ENCODE measurements around the gene KDM2A. TPM values are rescaled to one million over a fixed set of nuclear protein-coding genes. Genes with fewer than 3 reads are reported as not detected.

Gene KDM2A
- total RNA-seq, 1 experiment from 2014 or later: 122 TPM

- Mint-ChIP-seq H3K9me3 (ENCODE audit: unreplicated experiment) (peaks cover 18% of the 10 kb centered on the region), H3K4me3 (ENCODE audit: unreplicated experiment) (no peak overlapping the region), H3K27me3 (ENCODE audit: insufficient read depth, unreplicated experiment) (no peaks in the 10 kb centered on the region), H3K27ac (ENCODE audit: unreplicated experiment) (no peak overlapping the region), H3K36me3 (ENCODE audit: insufficient read depth, unreplicated experiment) (peaks cover 95% of the 10 kb centered on the region), H3K4me1 (ENCODE audit: low read depth, unreplicated experiment) (no peaks in the 10 kb centered on the region)
- ChIA-PET CTCF (interaction anchor here (0.6 kb wide), 1 partner anchor 46 kb away, joined by 3 read pairs; no protein-coding TSS in a partner anchor), POLR2A (interaction anchor here (1.1 kb wide), 1 partner anchor 19 kb away, joined by 3 read pairs; no protein-coding TSS in a partner anchor)
- Histone ChIP-seq H3K36me3 (ENCODE audit: control insufficient read depth, insufficient read depth, low read length) (peaks cover 9% of the 10 kb centered on the region), H3K4me1 (peaks cover 10% of the 10 kb centered on the region; the same call in 1 of the 2 replicates), H3K4me3 (ENCODE audit: low read depth, low read length) (no peak overlapping the region), H3K27me3 (replicated peaks; ENCODE audit: control insufficient read depth, insufficient read depth, low read length) (no peaks in the 10 kb centered on the region), H3K9me3 (peaks cover 17% of the 10 kb centered on the region)
- intact Hi-C loops (cut with micrococcal nuclease; ENCODE audit: unreplicated experiment): no loop called here
- BruUV-seq (replicated peaks): no TSS peak
- TF ChIP-seq, protein P1, sequence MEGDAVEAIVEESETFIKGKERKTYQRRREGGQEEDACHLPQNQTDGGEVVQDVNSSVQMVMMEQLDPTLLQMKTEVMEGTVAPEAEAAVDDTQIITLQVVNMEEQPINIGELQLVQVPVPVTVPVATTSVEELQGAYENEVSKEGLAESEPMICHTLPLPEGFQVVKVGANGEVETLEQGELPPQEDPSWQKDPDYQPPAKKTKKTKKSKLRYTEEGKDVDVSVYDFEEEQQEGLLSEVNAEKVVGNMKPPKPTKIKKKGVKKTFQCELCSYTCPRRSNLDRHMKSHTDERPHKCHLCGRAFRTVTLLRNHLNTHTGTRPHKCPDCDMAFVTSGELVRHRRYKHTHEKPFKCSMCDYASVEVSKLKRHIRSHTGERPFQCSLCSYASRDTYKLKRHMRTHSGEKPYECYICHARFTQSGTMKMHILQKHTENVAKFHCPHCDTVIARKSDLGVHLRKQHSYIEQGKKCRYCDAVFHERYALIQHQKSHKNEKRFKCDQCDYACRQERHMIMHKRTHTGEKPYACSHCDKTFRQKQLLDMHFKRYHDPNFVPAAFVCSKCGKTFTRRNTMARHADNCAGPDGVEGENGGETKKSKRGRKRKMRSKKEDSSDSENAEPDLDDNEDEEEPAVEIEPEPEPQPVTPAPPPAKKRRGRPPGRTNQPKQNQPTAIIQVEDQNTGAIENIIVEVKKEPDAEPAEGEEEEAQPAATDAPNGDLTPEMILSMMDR (IDR thresholded peaks at IDR 0.05; ENCODE audit: insufficient read depth in 1 of 2, low read depth in 1 of 2, low read length in 1 of 2, severe bottlenecking in 1 of 2, unreplicated experiment in 1 of 2): no peak
- DNase-seq: no peak
Measured at GRCh38 chr11:67298786-67299185, 179.7 kb downstream of the KDM2A start.

- POLR2A ChIA-PET: interaction anchor here (1.1 kb wide), 1 partner anchor 18 kb away, joined by 3 read pairs; no protein-coding TSS in a partner anchor
- intact Hi-C loops (cut with micrococcal nuclease; ENCODE audit: unreplicated experiment): no loop called here
- BruUV-seq (replicated peaks): no TSS peak
Measured at GRCh38 chr11:67299471-67300191, 180.6 kb downstream of the KDM2A start.

DNA sequence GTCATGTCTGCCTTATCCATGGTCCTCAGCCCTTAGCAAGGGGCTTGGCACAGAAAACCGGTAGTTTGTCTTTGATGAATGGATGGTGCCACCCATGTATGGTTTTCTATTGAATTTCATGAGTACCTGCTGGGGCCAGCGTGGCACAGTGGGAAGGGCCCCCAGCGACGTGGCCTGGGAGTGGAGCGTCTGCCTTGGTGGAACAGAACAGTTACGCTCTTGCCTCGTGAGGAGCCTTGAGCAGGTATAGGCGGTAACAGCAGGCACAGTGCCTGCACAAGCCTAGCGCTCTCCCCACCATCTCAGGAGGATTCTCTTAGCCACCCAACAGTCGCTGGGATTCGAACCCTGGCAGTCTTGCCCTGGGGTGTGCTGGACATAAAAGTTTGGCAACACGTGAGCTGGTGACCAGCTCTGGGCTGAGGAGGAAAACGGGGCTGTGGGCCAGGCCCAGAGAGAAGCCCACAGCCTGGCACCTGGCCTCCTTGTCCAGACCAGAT is 181.2 kb downstream of the KDM2A start:
- Mint-ChIP-seq H3K9me3 (ENCODE audit: unreplicated experiment) (peaks cover 18% of the 10 kb centered on the region), H3K4me3 (ENCODE audit: unreplicated experiment) (no peak overlapping the region), H3K36me3 (ENCODE audit: insufficient read depth, unreplicated experiment) (peaks cover 91% of the 10 kb centered on the region), H3K27me3 (ENCODE audit: insufficient read depth, unreplicated experiment) (no peaks in the 10 kb centered on the region), H3K4me1 (ENCODE audit: low read depth, unreplicated experiment) (peaks cover 6% of the 10 kb centered on the region), H3K27ac (ENCODE audit: unreplicated experiment) (no peak overlapping the region)
- DNase-seq: no peak
- H3K9me3 ChIP-seq: peaks cover 11% of the 10 kb centered on the region
- BruUV-seq (replicated peaks): no TSS peak
- TF ChIP-seq, protein P1 (IDR thresholded peaks at IDR 0.05; ENCODE audit: insufficient read depth in 1 of 2, low read depth in 1 of 2, low read length in 1 of 2, severe bottlenecking in 1 of 2, unreplicated experiment in 1 of 2): no peak
- ChIA-PET POLR2A (no interaction called here), CTCF (interaction anchor here (0.6 kb wide), 1 partner anchor 11 kb away, joined by 3 read pairs; the partner anchor contains the start of gene ANKRD13D)
- no peaks in the 10 kb centered on the region for H3K27me3 ChIP-seq (replicated peaks; ENCODE audit: control insufficient read depth, insufficient read depth, low read length)
- H3K4me3 ChIP-seq (ENCODE audit: low read depth, low read length): no peak overlapping the region
- H3K36me3 ChIP-seq (ENCODE audit: control insufficient read depth, insufficient read depth, low read length): peaks cover 7% of the 10 kb centered on the region
- H3K4me1 ChIP-seq: peaks cover 19% of the 10 kb centered on the region
- intact Hi-C loops (cut with micrococcal nuclease; ENCODE audit: unreplicated experiment): no loop called here

More at GRCh38 chr11:67299471-67300191, 180.6 kb downstream of the KDM2A start:
- TF ChIP-seq, protein P1 (IDR thresholded peaks at IDR 0.05; ENCODE audit: insufficient read depth in 1 of 2, low read depth in 1 of 2, low read length in 1 of 2, severe bottlenecking in 1 of 2, unreplicated experiment in 1 of 2): no peak
- H3K36me3 Mint-ChIP-seq (ENCODE audit: insufficient read depth, unreplicated experiment): peaks cover 92% of the 10 kb centered on the region
- peaks cover 16% of the 10 kb centered on the region for H3K9me3 ChIP-seq
- H3K4me1 Mint-ChIP-seq (ENCODE audit: low read depth, unreplicated experiment): peaks cover 3% of the 10 kb centered on the region
- no peak overlapping the region for H3K4me3 ChIP-seq (ENCODE audit: low read depth, low read length)
- CTCF ChIA-PET: interaction anchor here (0.7 kb wide), 1 partner anchor 17 kb away, joined by 4 read pairs; no protein-coding TSS in a partner anchor
- H3K27me3 Mint-ChIP-seq (ENCODE audit: insufficient read depth, unreplicated experiment): no peaks in the 10 kb centered on the region
- peaks cover 14% of the 10 kb centered on the region for H3K4me1 ChIP-seq
- no peak overlapping the region for H3K4me3 Mint-ChIP-seq (ENCODE audit: unreplicated experiment)
- no peaks in the 10 kb centered on the region for H3K27me3 ChIP-seq (replicated peaks; ENCODE audit: control insufficient read depth, insufficient read depth, low read length)
- peaks cover 18% of the 10 kb centered on the region for H3K9me3 Mint-ChIP-seq (ENCODE audit: unreplicated experiment)
- H3K36me3 ChIP-seq (ENCODE audit: control insufficient read depth, insufficient read depth, low read length): peaks cover 9% of the 10 kb centered on the region
- H3K27ac Mint-ChIP-seq (ENCODE audit: unreplicated experiment): no peak overlapping the region
- DNase-seq: peak in 1 of 2 experiments; percentile 38
